ENCODE results near the gene HPD. TPM values are rescaled to one million over a fixed set of nuclear protein-coding genes. Genes with fewer than 3 reads are reported as not detected.

HPD gene
- total RNA-seq, 1 donor from 2014 or later = 2.5 TPM

- Histone ChIP-seq H3K27me3 (ENCODE audit: low read depth) (no peaks in the 10 kb centered on the region), H3K36me3 (peaks cover 43% of the 10 kb centered on the region), H3K27ac (no peak overlapping the region), H3K4me1 (peaks cover 54% of the 10 kb centered on the region), H3K9me3 (no peaks in the 10 kb centered on the region), H3K4me3 (no peak overlapping the region)
- intact Hi-C loops (cut with DNase I) = no loop called here
- no peak for ATAC-seq
- TF ChIP-seq, protein P1, sequence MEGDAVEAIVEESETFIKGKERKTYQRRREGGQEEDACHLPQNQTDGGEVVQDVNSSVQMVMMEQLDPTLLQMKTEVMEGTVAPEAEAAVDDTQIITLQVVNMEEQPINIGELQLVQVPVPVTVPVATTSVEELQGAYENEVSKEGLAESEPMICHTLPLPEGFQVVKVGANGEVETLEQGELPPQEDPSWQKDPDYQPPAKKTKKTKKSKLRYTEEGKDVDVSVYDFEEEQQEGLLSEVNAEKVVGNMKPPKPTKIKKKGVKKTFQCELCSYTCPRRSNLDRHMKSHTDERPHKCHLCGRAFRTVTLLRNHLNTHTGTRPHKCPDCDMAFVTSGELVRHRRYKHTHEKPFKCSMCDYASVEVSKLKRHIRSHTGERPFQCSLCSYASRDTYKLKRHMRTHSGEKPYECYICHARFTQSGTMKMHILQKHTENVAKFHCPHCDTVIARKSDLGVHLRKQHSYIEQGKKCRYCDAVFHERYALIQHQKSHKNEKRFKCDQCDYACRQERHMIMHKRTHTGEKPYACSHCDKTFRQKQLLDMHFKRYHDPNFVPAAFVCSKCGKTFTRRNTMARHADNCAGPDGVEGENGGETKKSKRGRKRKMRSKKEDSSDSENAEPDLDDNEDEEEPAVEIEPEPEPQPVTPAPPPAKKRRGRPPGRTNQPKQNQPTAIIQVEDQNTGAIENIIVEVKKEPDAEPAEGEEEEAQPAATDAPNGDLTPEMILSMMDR (IDR thresholded peaks at IDR 0.05) = no peak
- no peak for DNase-seq
These were observed 50.9 kb downstream of the HPD start for GRCh38 chr12:121807642-121808347.

DNA sequence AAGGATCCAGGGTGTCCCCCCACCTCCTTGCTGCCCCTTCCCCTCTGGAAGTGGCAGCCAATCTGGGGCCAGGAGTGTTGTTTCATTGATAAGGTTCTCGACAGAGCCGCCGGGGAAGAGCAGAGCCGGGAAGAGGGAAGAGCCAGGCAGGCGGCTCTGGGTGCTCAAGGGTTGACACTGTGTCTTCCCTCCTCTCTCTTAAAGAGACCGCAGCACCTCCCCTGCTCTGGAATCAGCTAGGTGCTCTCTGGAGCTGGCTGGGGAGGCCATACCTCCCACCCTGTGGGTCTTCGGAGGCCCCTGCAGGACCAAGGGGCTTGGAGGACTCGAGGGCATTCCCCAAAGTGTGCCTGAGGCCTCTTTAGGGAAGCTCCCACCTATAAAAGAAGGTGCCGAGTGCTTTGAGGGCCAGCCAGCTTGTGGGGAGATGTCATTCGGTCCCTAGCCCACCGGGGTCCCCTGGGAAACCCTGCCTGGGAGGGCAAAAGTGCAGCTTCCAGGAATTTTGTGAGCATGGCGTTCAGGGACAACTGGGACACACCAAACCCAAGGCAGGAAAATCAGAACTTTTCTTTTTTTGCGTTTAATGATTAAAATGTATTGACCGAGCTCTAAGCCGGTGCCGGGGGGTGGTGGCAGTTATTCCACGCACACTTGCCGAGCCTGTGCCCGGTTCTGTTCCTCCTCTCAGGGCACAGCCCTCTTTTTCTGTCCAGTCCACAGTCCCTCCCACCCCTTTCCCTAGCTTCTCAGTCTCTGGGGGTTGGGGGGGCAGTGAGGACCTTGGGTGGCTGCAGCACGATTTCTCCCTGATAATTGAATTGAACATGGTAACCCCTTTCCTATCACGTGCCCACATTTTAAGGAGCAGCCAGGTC is 51.9 kb downstream of the HPD start:
- no peak for DNase-seq
- H3K4me1 ChIP-seq = peaks cover 44% of the 10 kb centered on the region
- H3K27me3 ChIP-seq (ENCODE audit: low read depth) = no peaks in the 10 kb centered on the region
- no peaks in the 10 kb centered on the region for H3K9me3 ChIP-seq
- TF ChIP-seq, protein P1 (IDR thresholded peaks at IDR 0.05) = no peak
- ATAC-seq = no peak
- H3K4me3 ChIP-seq = peak overlapping the region; percentile 85
- intact Hi-C loops (cut with DNase I) = no loop called here
- peaks cover 43% of the 10 kb centered on the region for H3K36me3 ChIP-seq
- H3K27ac ChIP-seq = peak overlapping the region; percentile 63

- intact Hi-C loops (cut with DNase I) = no loop called here
- Histone ChIP-seq H3K4me3 (peak overlapping the region; percentile 85), H3K4me1 (peaks cover 37% of the 10 kb centered on the region), H3K36me3 (peaks cover 42% of the 10 kb centered on the region), H3K27me3 (ENCODE audit: low read depth) (no peaks in the 10 kb centered on the region), H3K9me3 (no peaks in the 10 kb centered on the region), H3K27ac (peak overlapping the region; percentile 63)
- TF ChIP-seq, protein P1 (IDR thresholded peaks at IDR 0.05) = no peak
- DNase-seq (no peak), ATAC-seq (no peak)
These were observed 52.6 kb downstream of the HPD start for GRCh38 chr12:121806009-121806545.

- TF ChIP-seq, protein P1 (IDR thresholded peaks at IDR 0.05) = no peak
- Histone ChIP-seq H3K4me3 (peak overlapping the region; percentile 85), H3K27ac (peak overlapping the region; percentile 100), H3K36me3 (peaks cover 35% of the 10 kb centered on the region), H3K27me3 (ENCODE audit: low read depth) (no peaks in the 10 kb centered on the region), H3K9me3 (no peaks in the 10 kb centered on the region), H3K4me1 (peaks cover 30% of the 10 kb centered on the region)
- intact Hi-C loops (cut with DNase I) = no loop called here
- ATAC-seq (no peak), DNase-seq (no peak)
These were observed 53.3 kb downstream of the HPD start for GRCh38 chr12:121805171-121806008.
